ENCODE data around the gene AIFM3.

AIFM3 gene

GRCh38 chr22:20953342-20953608, 13.8 kb upstream of the AIFM3 start:
- H3K27me3 ChIP-seq (ENCODE audit: control insufficient read depth, low read length) = peaks cover 11% of the 10 kb centered on the region
- H3F3A ChIP-seq (ENCODE audit: control insufficient read depth, insufficient read depth) = no peaks in the 10 kb centered on the region
- H3K36me3 ChIP-seq (ENCODE audit: control insufficient read depth, low read length) = peaks cover 59% of the 10 kb centered on the region
- H3K4me2 ChIP-seq (ENCODE audit: low read length) = no peak overlapping the region
- H3K4me3 ChIP-seq (ENCODE audit: low read length) = no peak overlapping the region
- no peak for TF ChIP-seq EZH2phosphoT487 (IDR thresholded peaks at IDR 0.05; ENCODE audit: borderline replicate concordance, low read length)
- TF ChIP-seq, protein P1, sequence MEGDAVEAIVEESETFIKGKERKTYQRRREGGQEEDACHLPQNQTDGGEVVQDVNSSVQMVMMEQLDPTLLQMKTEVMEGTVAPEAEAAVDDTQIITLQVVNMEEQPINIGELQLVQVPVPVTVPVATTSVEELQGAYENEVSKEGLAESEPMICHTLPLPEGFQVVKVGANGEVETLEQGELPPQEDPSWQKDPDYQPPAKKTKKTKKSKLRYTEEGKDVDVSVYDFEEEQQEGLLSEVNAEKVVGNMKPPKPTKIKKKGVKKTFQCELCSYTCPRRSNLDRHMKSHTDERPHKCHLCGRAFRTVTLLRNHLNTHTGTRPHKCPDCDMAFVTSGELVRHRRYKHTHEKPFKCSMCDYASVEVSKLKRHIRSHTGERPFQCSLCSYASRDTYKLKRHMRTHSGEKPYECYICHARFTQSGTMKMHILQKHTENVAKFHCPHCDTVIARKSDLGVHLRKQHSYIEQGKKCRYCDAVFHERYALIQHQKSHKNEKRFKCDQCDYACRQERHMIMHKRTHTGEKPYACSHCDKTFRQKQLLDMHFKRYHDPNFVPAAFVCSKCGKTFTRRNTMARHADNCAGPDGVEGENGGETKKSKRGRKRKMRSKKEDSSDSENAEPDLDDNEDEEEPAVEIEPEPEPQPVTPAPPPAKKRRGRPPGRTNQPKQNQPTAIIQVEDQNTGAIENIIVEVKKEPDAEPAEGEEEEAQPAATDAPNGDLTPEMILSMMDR (IDR thresholded peaks at IDR 0.05; ENCODE audit: low read depth, low read length, poor library complexity, severe bottlenecking) = no peak
- H3K9me2 ChIP-seq (replicated peaks; ENCODE audit: control insufficient read depth, low read length) = no peaks in the 10 kb centered on the region
- H3K4me1 ChIP-seq (ENCODE audit: control insufficient read depth, low read length) = peaks cover 5% of the 10 kb centered on the region
- H3K27ac ChIP-seq (ENCODE audit: low read depth, low read length) = no peak overlapping the region
- no peaks in the 10 kb centered on the region for H3K9me3 ChIP-seq (ENCODE audit: control insufficient read depth, insufficient read depth, low read length)
- H4K20me1 ChIP-seq (ENCODE audit: control insufficient read depth, insufficient read depth, low read depth, low read length) = peaks cover 11% of the 10 kb centered on the region
- H3K79me2 ChIP-seq (ENCODE audit: control insufficient read depth, low read length) = peaks cover 33% of the 10 kb centered on the region

DNA sequence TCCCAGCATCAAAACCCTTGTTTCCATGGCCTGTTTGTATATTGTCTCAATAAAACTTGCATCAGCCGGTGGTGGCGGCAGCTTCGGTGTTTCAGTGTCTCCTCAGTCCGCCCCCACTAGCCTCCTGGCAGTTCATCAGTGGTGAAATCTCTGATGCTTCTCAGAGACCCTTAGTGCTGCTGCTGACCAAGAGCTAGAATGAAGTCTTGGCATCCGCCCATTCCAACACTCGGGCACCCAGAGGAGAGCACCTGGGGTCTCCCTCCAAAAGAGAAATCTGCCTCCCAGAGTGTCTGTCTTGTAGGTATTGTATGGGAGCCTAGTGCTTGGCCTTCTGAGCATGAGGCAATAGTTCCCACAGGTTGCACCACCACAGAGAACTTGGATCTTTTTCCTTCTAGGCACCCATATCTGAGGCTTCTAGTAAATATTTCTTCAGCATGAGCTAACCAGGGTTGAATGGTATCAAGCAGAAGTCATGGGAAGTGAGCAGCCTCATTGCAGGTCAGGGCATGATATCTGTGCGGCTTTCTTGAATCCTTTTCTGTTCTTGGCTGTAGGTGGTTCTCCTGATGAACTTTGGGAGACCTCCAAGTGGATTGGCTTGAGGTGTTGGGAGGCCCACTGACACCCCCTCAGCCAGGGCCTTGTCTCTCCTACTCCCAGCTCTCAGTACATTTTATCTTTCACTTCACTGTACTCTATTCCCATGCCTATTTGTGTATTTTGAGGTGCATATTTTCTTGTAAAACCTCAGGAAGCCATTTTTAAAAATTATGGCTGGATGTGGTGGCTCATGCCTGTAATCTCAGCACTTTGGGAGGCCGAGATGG, 13.2 kb upstream of the AIFM3 start:
- Histone ChIP-seq H3K27ac (ENCODE audit: low read depth, low read length) (no peak overlapping the region), H4K20me1 (ENCODE audit: control insufficient read depth, insufficient read depth, low read depth, low read length) (peaks cover 5% of the 10 kb centered on the region), H3F3A (ENCODE audit: control insufficient read depth, insufficient read depth) (no peaks in the 10 kb centered on the region)

GRCh38 chr22:20955548-20955947, 11.5 kb upstream of the AIFM3 start:
- Histone ChIP-seq H3K36me3 (ENCODE audit: control insufficient read depth, low read length) (peaks cover 37% of the 10 kb centered on the region), H3F3A (ENCODE audit: control insufficient read depth, insufficient read depth) (no peaks in the 10 kb centered on the region), H4K20me1 (ENCODE audit: control insufficient read depth, insufficient read depth, low read depth, low read length) (peaks cover 2% of the 10 kb centered on the region; the same call in 1 of the 2 replicates), H3K9me2 (replicated peaks; ENCODE audit: control insufficient read depth, low read length) (no peaks in the 10 kb centered on the region), H3K4me1 (ENCODE audit: control insufficient read depth, low read length) (peaks cover 5% of the 10 kb centered on the region), H3K4me3 (ENCODE audit: low read length) (no peak overlapping the region), H3K27me3 (ENCODE audit: control insufficient read depth, low read length) (peaks cover 11% of the 10 kb centered on the region), H3K4me2 (ENCODE audit: low read length) (no peak overlapping the region), H3K9me3 (ENCODE audit: control insufficient read depth, insufficient read depth, low read length) (no peaks in the 10 kb centered on the region), H3K79me2 (ENCODE audit: control insufficient read depth, low read length) (peaks cover 12% of the 10 kb centered on the region), H3K27ac (ENCODE audit: low read depth, low read length) (no peak overlapping the region)
- TF ChIP-seq, protein P1 (IDR thresholded peaks at IDR 0.05; ENCODE audit: low read depth, low read length, poor library complexity, severe bottlenecking) = no peak
- no peak for TF ChIP-seq EZH2phosphoT487 (IDR thresholded peaks at IDR 0.05; ENCODE audit: borderline replicate concordance, low read length)

More for the DNA sequence above, 13.2 kb upstream of the AIFM3 start:
- H3K9me2 ChIP-seq (replicated peaks; ENCODE audit: control insufficient read depth, low read length) = no peaks in the 10 kb centered on the region
- TF ChIP-seq, protein P1 (IDR thresholded peaks at IDR 0.05; ENCODE audit: low read depth, low read length, poor library complexity, severe bottlenecking) = no peak
- no peak for TF ChIP-seq EZH2phosphoT487 (IDR thresholded peaks at IDR 0.05; ENCODE audit: borderline replicate concordance, low read length)
- no peaks in the 10 kb centered on the region for H3K9me3 ChIP-seq (ENCODE audit: control insufficient read depth, insufficient read depth, low read length)
- H3K4me3 ChIP-seq (ENCODE audit: low read length) = no peak overlapping the region
- peaks cover 27% of the 10 kb centered on the region for H3K79me2 ChIP-seq (ENCODE audit: control insufficient read depth, low read length)
- H3K4me1 ChIP-seq (ENCODE audit: control insufficient read depth, low read length) = peaks cover 5% of the 10 kb centered on the region
- peaks cover 11% of the 10 kb centered on the region for H3K27me3 ChIP-seq (ENCODE audit: control insufficient read depth, low read length)
- no peak overlapping the region for H3K4me2 ChIP-seq (ENCODE audit: low read length)
- peaks cover 54% of the 10 kb centered on the region for H3K36me3 ChIP-seq (ENCODE audit: control insufficient read depth, low read length)
